NOMO-1 (cell line): Measurements from ENCODE around the gene RPS6KC1.
A peak's percentile ranks its signal among the peaks of the same experiment; 100 is the strongest.
"Not testable (repeated sequence)": the region's sequence is repeated elsewhere in the genome, so short reads cannot be mapped to it uniquely, and the experiment has no call there.

ENCODE experiments used
- DNase-seq, 2 experiments: peaks; one replicate each; lab custom pipeline; 2025; ENCODE audit not compliant: unreplicated experiment in 2 of 2; lab: John Stamatoyannopoulos, UW

Gene RPS6KC1

DNA sequence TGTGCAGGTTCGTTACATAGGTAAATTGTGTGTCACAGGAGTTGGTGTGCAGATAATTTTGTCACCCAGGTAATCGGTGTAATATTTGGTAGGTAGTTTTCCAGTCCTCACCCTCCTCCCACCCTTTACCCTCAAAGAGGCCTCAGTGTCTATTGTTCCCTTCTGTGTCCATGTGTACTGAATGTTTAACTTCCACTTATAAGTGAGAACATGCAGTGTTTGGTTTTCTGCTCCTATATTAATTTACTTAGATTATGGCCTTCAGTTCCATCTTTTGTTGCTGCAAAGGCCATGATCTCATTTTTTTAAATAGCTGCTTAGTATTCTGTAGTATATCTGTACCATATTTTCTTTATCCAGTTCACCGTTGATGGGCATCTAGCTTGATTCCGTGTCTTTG is 87.3 kb downstream of the RPS6KC1 start:
- no peak for DNase-seq

DNA sequence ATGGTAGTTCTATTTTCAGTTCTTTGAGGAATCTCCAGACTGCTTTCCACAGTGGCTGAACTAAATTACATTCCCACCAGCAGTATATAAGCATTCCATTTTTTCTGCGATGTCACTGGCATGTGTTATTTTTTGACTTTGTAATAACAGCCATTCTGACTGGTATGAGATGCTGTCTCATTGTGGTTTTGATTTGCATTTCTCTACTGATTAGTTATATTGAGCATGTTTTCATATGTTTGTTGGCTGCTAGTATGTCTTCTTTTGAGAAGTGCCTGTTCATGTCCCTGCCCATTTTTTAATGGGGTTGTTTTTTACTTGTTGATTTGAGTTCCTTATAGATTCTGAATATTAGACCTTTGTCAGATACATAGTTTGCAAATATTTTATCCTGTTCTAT is 87.9 kb downstream of the RPS6KC1 start:
- DNase-seq = no peak

DNA sequence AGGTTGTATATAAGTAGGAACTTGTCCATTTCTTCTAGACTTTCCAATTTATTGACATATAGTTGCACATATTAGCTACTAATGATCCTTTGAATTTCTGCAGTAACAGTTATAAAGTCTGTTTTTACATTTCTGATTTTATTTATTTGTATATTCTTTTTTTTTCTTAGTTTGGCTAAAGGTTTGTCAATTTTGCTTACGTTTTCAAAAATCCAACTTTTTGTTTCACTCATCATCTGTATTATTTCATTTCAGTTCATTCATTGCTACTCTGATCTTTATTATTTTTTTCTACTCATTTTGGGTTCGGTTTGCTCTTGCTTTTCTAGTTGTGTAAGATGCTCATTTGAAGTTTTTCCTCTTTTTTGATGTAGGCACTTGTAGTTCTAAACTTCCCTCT is 97.9 kb downstream of the RPS6KC1 start:
- no peak for DNase-seq

DNA sequence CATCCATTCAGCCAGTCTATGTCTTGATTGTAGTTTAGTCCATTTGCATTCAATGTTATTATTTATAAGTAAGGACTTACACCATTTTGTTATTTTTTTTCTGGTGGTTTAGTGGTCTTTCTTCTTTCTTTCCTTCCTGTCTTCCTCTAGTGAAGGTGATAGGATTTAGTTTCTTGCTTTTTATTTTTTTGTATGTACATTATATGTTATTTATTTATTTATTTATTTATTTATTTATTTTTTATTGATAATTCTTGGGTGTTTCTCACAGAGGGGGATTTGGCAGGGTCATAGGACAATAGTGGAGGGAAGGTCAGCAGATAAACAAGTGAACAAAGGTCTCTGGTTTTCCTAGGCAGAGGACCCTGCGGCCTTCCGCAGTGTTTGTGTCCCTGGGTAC is 99.0 kb downstream of the RPS6KC1 start:
- DNase-seq = not testable (repeated sequence)

DNA sequence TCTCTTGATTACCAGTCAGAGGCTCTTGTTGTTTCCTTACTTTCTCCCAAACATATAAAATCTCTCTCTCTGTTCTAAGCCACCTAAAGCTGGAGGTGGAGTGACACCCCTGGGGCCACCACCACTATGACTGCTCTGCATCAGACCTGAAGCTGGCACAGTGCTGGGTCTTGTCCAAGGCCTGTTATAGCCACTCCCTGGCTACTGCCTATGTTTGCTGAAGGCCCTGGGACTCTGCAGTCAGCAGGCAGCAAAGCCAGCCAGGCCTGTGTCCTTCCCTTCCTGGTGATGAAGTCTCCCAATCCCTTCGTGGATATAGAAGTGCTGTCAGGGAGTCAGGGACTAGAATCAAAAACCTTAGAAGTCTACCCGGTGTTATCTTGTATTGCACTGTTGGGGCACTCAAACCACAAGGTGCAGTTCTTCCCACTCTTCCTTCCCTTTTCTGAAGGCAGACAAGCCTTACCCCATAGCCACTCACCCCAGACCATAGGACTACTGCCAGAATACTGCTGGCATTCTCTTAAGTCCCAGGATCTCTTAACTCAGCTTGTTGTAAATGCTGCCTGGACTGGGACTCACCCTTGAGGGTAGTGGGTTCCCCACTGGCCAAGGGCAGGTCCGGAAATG is 103.1 kb downstream of the RPS6KC1 start:
- DNase-seq = peak; percentile 49 to 54

DNA sequence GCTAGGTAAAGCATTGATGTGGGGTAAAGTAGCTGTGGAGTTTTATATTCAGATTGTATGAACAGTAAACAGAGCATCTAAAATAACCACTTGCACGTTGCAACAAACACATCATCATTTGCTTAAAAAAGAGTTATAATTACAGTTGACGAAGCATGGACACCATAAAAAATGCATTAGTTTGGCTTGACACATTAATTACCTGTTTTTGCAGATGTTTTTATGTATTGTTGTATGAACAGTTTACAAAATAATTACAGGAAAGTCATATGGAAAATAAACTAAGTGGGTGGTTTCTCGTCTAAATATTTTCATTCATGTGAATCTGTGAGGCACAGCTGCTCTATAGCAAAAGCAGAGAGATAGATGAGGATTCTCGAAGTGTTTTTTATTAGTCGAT is 108.3 kb downstream of the RPS6KC1 start:
- DNase-seq = no peak

DNA sequence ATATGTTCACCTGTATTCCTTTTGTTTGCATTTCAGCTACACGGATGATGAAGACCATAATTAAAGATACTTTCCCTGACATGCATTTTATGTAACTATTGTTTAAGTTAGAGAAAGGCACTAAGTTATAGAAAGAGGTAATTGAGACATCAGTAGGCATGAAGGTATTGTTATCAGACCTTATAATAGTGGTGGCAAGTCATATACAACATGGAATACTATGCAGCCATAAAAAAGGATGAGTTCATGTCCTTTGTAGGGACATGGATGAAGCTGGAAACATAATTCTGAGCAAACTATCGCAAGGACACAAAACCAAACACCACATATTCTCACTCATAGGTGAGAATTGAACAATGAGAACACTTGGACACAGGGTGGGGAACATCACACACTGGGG is 109.4 kb downstream of the RPS6KC1 start:
- not testable (repeated sequence) for DNase-seq

DNA sequence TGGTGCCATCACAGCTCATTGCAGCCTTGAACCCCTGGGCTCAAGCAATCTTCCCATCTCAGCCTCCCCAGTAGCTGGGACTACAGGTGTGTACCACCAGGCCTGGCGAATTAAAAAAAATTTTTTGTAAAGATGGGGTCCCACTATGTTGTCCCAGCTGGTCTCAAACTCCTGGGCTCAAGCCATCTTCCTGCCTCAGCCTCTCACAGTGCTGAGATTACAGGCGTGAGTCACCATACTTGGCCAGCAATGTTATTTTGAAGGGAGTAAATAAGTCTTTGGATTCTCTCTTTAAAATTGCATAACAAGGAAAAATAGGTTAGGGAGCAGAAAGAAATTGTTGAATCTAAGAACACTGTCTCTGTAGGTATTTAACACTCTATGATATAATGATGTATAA is 111.3 kb downstream of the RPS6KC1 start:
- no peak for DNase-seq

DNA sequence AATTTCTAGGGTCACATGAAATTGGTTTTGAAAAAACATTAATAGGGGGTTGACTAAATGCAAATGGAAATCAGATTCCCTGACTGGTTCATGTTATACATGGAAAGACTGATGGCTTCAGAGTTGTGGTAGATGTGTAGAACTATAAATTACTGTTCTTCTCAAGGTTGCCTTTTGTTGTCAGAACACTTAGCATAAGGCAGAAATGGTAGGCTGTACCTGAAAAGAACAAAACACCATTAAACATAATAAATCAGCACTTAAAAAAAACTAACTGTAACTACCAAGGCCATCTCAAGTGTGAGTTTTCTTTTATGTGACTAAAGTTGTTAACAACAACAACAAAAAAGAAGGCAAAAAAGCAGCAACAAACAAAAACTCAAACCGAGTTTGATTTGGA is 111.8 kb downstream of the RPS6KC1 start:
- DNase-seq = no peak

DNA sequence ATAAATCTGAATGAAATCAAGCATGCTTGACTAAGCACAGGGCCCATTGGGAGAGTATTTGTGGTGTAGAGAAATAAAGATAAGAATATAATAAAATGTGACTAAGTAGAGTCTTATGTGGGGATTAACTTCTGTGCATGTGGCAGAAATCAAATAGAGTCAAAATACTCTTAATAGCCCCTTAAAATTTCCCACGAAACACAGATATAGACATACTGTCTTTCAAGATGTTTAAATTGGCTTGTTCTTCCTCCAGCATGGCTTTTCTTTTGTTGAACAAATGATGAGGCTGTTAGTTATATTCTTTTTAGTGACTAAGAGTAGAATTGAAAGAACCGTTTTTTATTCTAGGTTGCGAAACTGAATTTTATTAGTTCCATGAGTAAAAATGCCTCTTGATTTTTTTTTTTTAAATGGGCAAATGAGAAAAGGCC is 112.3 kb downstream of the RPS6KC1 start:
- DNase-seq = no peak

DNA sequence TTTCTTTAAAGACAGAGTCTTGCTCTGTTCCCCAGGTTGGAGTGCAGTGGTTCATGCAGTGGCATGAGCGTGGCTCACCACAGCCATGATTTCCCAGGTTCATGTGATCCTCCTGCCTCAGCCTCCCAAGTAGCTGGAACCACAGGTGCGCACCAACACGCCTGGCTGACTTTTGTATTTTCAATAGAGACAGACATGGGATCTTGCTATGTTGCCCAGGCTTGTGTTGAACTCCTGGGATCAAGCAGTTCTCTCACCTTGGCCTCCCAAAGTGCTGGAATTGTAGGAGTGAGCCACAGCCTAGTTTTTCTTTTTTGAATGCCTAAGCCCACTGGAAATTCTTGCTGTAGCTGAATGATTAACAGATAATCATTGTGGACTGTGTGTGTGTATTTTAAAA is 113.5 kb downstream of the RPS6KC1 start:
- DNase-seq = no peak

DNA sequence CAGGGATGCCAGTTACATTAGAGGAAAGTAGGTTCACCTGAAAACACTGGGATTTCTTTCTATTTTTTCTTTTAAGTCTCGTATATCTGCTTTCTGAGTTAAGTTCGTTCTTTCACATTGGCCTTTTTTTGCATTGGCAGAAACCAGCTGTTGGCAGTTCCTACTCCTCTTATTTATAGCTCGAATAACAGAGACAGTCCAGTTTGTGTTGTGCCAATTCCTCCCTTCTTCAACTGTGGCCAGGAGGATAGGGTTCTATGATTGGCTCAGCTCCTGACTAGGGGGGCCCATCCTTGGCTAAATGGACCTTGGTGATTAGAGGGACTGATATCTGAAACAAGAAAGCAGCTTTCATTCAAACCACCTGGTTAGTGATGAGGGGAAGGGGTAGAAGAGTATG is 115.8 kb downstream of the RPS6KC1 start:
- no peak for DNase-seq

DNA sequence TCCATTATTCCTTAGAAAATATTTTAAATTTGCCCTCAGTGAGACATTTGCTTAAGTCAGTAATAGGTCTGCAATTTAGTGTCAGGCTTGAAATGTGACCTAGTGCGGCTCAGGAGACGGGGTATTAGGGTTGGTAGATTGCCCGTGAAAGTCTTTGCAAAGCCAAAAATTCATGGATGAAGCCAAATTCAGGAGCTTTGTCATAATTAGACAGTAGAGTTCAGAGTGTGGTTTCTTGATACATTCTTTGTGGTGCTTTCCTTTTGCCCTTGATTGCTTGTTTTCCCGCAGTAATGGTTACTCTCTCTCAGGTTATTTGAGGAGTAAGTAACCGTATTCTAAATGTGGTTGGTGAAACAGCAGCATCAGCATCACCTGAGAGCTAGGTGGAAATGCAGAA is 120.7 kb downstream of the RPS6KC1 start:
- no peak for DNase-seq

DNA sequence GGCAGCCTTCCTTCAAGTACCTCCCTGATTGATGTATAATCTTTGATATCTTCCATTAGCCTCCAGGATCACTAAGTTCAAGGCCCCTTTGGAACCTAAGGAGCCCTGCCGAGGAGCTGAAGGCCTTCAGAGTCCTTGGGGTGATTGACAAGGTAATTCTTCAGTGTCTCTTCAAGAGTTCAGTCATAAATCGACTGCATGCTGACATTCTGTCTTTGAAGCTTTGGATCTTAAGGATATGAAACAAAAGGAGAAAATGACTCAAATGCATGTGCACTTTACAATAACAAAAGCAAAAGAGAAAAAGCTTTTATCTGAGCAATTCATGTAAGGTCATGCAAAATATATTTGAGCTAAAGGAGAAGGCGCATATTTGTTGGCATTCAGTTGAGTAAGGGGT is 125.3 kb downstream of the RPS6KC1 start:
- no peak for DNase-seq

DNA sequence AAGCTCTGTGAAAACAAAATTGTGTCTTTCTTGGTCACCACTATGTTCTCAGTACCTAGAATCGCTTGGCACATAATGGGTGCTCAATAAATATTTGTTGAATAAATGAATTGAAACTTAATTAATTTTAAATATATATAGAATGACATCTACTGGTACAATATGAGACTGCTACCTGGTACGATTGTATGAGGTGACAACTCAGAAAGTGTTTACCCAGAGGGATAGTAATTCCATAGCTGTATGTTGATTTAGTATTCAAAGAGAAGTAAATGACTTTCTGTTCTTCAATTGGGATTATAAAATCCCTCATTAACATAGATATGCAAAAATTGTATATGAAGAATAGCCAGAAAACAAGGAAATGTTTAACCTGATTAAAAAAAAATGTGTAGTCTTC is 128.7 kb downstream of the RPS6KC1 start:
- DNase-seq = no peak

DNA sequence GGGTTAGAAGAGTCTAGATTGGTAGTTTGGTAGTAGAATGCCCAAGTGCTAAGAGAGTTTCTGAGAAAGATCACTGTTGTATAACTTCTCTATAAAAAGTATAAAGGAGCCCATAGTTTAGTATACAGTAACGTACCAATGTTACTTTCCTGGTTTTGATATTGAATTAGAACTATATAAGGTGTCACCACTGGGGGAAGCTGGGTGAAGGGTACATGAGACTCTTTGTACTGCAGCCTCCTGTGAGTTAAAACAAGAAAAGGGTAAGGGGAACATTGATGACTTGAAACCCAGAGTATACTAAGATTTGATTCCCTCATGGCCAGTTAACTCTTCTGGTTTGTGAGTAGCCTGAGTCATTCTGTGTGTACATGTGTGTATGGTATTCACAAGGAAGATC is 129.8 kb downstream of the RPS6KC1 start:
- DNase-seq = no peak

DNA sequence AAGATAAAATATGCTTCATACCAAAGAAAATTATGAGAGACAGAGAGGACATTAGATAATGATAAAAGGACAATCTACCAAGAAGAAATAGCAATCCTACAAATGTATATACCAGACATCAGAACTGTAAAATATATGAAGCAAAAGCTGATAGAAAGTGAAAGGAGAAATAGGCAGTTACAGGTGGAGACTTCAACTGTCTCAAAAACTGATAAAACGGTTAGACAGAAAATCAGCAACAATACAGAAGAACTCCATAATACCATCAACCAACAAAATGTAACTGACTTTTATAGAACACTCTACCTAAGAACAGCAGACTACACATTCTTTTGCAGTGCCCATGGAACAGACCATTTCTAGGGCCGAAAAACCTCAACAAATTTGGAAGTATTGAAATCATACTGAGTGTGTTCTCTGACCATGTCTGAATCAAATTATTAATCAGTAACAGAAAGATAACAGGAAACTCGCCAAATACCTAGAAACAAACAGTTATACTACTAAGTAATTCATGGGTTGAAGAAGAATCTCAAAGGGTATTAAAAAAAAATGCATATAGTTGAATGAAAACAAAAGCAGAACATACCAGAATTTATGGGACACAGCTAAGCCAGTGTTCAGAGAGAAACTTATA is 132.1 kb downstream of the RPS6KC1 start:
- DNase-seq = peak in 1 of 2 experiments; percentile 14

DNA sequence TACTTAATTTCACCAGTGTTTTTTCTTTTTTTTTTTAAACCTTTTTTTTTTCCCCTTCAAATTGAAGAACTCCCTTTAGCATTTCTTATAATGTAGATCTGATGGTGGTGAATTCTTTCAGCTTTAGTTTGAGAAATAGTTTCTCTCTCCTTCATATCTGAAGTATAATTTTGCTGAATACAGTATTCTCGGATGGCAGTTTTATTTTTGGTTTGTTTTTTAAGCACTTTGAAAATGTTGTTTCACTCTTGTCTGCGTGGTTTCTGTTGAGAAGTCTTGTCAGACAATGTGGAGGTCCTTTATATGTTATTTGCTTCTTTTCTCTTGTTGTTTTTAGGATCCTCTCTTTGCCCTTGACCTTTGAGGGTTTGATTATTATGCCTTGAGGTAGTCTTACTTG is 135.1 kb downstream of the RPS6KC1 start:
- no peak for DNase-seq

DNA sequence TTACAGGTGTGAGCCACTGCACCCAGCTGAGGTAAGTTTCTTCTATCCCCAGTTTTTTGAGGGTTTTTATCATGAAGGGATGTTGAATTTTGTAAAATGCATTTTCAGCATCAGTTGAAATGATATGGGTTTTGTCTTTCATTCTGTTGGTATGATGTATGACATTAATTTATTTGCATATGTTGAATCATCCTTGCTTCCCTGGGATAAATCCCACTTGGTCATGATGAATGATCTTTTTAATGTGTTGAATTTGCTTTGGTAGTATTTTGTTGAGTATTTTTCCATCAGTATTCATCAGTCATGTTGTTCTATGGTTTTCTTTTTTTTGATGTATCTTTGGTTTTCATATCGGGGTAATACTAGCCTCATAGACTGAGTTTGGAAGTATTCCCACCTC is 141.0 kb downstream of the RPS6KC1 start:
- DNase-seq = no peak

DNA sequence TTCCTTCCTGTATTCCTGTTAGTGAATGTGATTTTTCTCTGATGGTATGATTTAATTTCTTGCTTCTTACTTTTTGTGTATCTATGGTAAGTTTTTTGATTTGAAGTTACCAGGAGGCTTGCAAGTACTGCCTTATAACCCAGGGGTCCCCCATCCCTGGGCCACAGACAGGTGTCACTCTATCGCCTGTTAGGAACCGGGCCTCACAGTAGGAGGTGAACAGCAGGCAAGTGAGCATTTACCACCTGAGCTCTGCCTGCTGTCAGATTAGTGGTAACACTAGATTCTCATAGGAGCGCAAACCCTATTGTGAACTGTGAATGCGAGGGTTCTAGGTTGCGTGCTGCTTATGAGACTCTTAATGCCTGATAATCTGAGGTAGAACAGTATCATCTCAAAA is 143.3 kb downstream of the RPS6KC1 start:
- no peak for DNase-seq

DNA sequence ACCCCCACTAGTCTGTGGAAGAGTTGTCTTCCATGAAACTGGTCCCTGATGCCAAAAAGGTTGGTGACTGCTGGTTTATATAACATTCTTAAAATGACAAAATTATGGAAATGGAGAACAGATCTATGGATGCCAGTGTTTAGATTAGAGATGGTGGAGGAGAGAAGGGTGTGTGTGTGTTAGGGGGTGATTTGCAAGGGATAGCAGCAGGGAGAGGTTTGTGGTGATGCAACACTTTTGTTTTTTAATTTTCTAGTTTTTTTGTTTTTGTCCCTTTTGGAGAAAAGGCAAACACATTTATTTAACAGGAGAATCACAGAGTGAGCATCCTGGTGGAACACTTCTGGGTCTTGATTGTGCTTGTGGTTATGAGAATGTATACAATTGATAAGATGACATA is 143.8 kb downstream of the RPS6KC1 start:
- DNase-seq = no peak

DNA sequence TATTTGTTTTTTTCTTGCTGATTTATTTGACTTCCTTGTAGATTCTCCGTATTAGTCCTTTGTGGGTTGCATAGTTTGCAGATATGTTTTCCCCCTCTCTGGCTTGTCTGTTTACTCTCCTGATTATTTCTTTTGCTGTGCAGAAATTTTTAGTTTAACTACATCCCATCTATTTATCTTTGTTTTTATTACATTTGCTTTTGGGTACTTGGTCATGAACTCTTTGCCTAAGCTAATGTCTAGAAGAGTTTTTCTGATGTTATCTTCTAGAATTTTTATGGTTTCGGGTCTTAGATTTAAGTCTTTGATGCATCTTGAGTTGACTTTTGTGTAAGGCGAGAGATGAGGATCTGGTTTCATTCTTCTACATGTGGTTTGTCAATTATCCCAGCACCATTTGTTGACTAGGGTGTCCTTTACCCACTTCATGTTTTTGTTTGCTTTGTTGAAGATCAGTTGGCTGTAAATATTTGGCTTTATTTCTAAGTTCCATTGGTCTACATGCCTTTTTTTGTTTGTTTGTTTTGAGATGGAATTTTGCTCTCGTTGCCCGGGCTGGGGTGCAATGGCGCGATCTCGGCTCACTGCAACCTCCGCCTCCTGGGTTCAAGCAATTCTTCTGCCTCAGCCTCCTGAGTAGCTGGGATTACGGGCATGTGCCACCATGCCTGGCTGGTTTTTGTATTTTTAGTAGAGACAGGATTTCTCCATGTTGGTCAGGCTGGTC is 145.4 kb downstream of the RPS6KC1 start:
- DNase-seq = not testable (repeated sequence)
